Loucy (cell line): ENCODE measurements around the gene AARS2.

Source experiments
- EZH2phosphoT487 ChIP-seq: fragments of 200-600 bp; IDR thresholded peaks from 2 replicates; pipeline ENCODE4 v1.6.1; 2018; ENCODE audit warnings: antibody characterized with exemption, mild to moderate bottlenecking, moderate library complexity, borderline replicate concordance
- TF ChIP-seq, protein P1 (sequence below): fragments of 200-600 bp; sonication (generic); conservative IDR thresholded peaks from 2 replicates; pipeline ENCODE4 v1.5.1; 2014; ENCODE audit warnings: mild to moderate bottlenecking, antibody characterized with exemption, low read length

DNA sequence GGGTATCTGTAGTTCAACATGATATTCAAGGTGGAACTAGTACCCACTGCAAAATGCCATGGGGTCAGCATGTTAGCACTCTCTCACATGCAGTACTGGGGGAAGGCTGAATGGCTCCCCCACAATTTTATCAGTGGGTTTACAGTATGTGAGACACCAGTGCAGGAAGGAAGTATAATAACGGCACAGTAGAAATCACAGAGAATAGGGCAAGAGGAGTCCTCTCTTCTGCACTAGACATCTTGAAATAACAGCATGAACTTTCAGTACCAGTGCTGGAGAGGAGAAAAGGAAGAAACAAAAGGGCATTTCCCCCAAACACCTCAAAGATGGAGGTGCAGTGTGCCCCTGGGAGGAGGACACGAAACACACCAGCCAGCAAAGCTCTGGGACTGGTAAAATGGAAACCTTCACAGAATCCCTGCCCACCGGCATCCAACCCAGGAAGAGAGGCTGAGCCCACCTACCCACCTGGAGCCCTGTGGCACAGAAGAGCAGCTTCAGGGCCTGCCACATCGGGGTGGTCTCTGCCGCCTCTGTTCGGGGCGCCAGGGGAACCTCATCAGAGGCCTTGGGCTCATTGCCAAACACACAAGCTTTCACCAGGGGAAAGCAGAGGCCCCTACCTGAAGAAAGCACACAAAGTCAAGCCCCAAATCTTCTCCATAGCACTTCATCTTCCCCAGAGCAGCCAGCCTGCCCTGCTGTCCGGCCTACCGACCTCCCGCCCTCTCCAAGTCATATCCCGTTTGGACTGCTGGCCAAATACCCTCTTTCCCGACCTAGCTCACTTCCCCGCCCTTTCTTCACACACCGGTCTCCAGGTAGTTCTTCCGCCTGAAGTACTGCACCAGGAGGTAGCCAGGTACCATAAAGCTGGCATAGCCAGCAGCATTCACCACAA lies 57.0 kb downstream of the AARS2 start:
- TF ChIP-seq, protein P1, sequence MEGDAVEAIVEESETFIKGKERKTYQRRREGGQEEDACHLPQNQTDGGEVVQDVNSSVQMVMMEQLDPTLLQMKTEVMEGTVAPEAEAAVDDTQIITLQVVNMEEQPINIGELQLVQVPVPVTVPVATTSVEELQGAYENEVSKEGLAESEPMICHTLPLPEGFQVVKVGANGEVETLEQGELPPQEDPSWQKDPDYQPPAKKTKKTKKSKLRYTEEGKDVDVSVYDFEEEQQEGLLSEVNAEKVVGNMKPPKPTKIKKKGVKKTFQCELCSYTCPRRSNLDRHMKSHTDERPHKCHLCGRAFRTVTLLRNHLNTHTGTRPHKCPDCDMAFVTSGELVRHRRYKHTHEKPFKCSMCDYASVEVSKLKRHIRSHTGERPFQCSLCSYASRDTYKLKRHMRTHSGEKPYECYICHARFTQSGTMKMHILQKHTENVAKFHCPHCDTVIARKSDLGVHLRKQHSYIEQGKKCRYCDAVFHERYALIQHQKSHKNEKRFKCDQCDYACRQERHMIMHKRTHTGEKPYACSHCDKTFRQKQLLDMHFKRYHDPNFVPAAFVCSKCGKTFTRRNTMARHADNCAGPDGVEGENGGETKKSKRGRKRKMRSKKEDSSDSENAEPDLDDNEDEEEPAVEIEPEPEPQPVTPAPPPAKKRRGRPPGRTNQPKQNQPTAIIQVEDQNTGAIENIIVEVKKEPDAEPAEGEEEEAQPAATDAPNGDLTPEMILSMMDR, result no peak
- no peak for TF ChIP-seq EZH2phosphoT487
